ENCODE data around the gene ERG. TPM values are rescaled to one million over a fixed set of nuclear protein-coding genes. Genes with fewer than 3 reads are reported as not detected.

Gene ERG
- total RNA-seq, 1 donor from 2014 or later, result 27.2 TPM

- no peak for DNase-seq (ENCODE audit: low spot score)
These were observed 1.0 kb upstream of the ERG start for GRCh38 chr21:38499296-38499695.

DNA sequence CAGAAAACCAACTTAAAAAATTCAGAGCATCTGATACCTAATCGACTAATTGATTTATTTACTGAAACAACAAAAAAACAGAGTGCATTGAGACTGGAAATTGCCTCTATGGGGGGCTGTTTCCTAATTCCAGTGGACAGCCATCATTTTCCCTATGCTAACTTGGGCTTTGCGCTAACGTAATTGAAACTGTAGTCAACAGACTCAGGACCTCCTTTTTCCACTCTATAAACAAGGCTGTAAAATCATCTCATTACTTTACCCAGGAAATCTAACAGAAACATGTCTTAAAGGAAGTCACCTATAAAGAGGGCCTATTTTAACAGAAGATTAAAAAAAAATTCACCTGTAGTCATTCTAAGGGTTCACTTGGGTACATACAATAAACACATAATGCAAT is 2.1 kb downstream of the ERG start:
- no peak for DNase-seq (ENCODE audit: low spot score)

DNA sequence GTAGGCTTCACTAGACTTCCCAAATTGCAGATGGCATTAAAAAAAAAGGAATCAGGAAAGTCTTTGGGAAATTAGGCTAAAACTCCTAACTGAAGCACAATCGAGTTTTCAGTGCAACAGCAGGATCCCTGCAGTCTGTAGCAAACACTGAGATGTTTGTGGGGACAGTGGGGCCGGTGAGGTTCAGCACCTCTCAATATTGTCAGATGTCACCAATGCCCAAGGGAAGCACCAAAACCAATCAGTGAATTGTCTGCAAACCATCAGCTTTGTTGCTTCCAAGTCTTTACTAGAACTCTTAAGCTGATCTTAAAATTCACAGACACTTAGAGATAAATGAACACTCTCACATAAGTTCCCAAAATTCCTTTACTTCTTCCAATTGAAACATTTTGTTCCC is 2.6 kb downstream of the ERG start:
- DNase-seq (ENCODE audit: low spot score), result no peak

- no peak for DNase-seq (ENCODE audit: low spot score)
These were observed 3.0 kb downstream of the ERG start for GRCh38 chr21:38495242-38495641.

DNA sequence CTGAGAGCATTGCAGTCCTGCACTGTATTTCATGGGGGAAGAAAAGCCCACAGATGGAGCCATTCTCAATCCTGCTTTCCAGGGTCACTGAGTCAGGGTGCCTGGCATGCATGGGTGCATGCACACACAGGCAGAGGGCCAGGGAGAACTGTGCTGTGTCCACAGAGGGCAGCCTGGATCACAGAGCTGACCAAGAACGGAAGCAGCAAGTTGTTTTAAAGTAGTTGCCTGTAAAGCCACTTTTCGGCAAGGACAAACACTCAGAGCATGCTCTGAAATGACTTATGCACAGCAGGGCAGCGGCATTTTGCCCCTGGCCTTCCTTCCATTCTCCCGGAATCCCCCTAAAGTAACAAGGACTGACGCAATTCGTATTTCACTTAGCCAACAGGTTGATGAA is 3.6 kb downstream of the ERG start:
- DNase-seq (ENCODE audit: low spot score), result no peak

DNA sequence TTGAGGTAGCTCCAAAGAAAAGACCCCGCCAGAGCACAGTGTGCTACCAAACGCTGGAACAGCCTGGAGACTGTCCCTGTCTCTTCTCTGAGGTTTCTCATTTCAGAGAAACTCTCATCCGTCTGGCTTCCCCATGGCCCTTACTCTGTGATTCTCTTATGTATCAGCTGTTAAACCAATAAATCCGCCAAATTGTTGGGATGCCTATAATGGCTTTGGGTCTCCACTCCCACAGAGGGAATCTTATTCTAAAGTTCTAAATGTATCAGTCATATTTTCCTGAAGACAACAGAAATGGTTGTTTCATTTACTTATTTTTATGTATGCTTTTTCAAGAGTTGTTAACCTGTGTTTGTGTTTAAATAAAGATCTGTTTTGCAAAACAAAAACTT is 4.0 kb downstream of the ERG start:
- DNase-seq (ENCODE audit: low spot score), result no peak

GRCh38 chr21:38493549-38494250 is 4.6 kb downstream of the ERG start:
- no peak for DNase-seq (ENCODE audit: low spot score)

DNA sequence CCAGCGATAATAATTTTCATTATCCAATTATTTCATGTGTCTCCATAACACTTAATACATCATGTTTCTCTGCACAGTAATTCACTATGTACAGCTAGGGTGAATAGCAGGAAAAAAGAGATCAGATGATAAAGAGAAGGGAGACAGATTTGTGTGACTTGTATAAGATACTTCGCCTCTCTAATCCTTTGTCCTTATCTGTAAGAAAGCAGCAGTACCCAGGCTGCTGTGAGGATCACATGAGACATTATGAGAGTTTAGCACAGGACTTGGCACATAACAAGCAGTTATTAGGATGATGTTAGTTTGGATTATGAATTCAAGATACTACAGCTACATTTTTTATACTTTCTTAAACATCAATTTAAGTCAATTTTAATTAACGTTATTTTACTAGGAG is 6.3 kb downstream of the ERG start:
- DNase-seq (ENCODE audit: low spot score), result no peak

DNA sequence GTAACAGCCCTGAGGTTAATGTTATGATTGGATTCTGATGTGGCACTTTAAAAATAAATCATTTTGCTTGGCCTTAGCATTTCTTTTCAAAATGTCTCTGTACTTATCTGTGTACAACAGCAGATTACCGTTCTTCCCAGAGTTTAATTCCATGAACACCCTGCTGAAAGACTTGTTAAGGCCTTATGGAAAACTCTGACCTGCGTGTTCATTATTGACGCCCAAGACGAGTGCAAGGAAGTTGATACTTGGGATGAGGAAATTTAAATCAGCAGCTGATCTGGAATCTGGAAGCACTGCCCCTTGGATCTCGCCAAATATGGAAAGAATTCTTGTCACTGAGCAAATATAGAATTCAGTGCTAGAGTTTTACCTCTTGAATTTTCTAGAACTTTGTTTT is 6.7 kb downstream of the ERG start:
- DNase-seq (ENCODE audit: low spot score), result no peak

DNA sequence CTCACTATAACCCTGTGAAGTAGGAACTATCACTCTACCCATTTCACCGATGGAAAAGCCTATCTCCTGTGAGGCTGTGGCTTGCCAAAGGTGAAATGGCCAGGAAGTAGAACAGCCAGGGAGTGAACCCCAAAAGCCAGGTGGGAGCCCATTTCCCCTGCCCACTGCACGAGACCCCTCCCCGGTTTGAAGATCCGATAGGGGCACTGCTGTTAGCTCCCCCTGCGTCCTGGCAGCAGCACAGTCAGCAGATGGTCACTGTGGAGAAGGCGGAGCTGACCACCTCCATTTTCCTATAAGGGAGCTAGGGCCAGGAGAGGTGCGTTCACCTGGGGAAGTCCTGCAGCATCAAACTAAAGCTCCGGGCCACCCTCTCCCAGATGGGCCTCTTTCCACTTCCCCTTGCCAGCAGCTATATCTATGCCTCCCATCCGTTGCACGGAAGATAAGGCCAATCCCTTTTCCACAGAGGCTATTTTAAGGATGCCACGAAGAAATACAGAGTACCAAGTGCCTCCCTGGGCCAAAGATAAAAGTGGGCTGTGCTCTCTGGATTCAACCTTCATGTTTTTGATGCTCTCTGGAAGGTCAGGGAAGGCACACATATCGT is 7.8 kb downstream of the ERG start:
- no peak for DNase-seq (ENCODE audit: low spot score)

GRCh38 chr21:38489729-38490128 is 8.5 kb downstream of the ERG start:
- DNase-seq (ENCODE audit: low spot score), result no peak

- DNase-seq (ENCODE audit: low spot score), result no peak
These were observed 9.0 kb downstream of the ERG start for GRCh38 chr21:38489271-38489652.

DNA sequence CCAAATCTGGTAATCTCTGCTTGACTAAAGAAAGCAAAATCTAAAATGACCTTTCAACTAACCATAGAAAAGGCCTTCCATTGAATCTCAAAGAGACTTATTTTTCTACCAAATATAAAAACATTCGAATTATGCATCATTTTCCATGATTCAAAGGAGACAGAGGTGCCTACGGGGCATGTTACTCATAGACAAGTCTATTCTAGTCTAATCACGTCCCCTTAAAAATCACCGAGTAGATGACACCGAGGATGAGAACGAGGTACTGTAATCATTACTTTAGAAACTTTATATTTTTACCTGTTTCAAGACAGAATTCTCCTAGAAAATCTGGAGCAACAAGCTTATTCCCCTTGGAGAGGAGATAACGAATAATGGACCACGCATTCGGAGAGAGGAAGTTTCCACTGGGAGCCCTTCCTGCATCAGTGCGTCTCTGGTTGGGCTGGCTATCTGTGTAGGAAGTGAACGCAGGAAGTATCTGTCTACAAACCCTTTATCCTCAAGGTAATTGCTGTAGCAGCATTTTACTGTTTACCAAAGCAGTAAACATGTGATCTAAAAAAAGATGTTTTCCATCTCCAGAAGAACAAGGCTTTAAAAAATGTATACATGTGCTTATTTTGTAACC is 9.5 kb downstream of the ERG start:
- DNase-seq (ENCODE audit: low spot score), result no peak

DNA sequence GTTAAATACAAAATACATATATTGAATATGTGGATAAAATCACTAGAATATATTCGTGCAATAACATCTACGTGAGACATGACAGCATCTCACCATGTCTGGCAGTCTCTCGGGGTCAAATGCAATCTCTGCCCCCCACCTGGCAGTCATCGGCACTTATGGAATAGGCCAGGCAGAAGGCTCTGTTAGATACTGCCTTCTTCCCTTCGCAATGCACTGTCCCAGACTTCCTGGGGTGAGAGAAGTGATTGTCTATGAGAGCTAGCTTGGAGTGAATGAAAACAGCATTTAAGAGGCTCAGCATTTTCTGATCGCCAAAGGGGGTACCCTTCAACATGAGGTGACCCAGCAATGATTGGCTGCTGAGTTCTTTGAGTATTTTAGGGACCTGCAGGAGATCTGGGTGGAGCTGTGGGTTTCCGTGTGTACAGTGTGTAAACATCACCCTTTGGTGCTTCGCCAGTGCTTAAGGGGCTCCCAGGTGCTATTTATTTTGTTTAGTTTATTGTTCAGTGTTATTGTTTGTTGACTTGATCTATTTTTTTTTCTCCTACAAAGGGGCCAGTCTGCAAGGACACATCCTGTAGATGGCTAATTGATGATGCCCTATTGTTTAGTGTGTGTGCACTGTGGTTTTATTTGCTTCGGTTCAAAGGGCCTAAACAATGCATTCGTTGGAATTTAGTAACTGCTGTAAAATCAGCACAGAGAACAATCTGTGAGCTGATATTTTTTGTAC is 10.2 kb downstream of the ERG start:
- DNase-seq (ENCODE audit: low spot score), result no peak

- DNase-seq (ENCODE audit: low spot score), result no peak
These were observed 11.6 kb downstream of the ERG start for GRCh38 chr21:38486706-38487105.

GRCh38 chr21:38486221-38486620 is 12.1 kb downstream of the ERG start:
- no peak for DNase-seq (ENCODE audit: low spot score)

- DNase-seq (ENCODE audit: low spot score), result no peak
These were observed 18.4 kb downstream of the ERG start for GRCh38 chr21:38479641-38480525.

GRCh38 chr21:38478782-38479181 is 19.5 kb downstream of the ERG start:
- no peak for DNase-seq (ENCODE audit: low spot score)

DNA sequence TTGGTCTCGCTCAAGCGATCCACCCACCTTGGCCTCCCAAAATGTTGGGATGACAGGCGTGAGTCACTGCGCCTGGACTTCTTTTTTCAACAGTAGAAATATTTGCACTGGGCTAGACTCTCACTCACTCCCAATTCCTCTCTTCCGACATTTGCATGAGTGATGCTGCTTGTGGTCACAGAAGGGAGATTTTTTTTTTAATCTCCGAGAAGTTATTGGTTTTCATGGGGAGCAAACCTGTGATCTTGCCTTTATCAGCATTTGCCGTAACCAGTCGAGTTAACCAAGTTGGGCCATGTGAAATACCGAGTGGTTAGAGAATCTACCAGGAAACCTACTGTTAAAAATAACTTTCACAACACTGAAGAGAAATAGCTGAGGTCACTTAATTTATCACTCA is 21.1 kb downstream of the ERG start:
- no peak for DNase-seq (ENCODE audit: low spot score)

DNA sequence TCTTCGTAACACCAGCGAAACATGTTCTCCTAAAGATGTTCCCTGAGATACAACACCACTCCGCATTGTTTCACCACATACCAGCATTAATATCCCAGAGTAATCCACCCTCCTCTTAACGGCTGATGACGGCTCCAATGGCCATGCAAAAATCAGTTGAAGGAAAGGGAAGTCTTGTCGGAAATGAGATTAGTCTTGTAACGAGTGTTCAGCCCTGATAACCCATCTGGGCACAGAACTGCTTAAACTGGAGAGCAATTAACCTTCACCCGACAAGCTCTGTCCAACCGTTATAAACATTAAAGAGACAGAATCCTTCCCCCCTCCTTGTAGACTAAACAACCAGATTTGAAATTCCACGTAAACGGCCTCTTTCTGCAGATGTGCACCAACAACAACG is 21.9 kb downstream of the ERG start:
- DNase-seq (ENCODE audit: low spot score), result no peak

GRCh38 chr21:38475519-38475918 is 22.8 kb downstream of the ERG start:
- no peak for DNase-seq (ENCODE audit: low spot score)

- DNase-seq (ENCODE audit: low spot score), result no peak
These were observed 23.5 kb downstream of the ERG start for GRCh38 chr21:38474796-38475195.

Data from ureter (tissue), 1 donor.